ENCODE results near the gene ZBTB16.

Gene ZBTB16

GRCh38 chr11:114232400-114233059, 173.0 kb downstream of the ZBTB16 start:
- DNase-seq (ENCODE audit: insufficient read length, low spot score) (no peak), FAIRE-seq (no peak)
- no peak for TF ChIP-seq CTCF (IDR thresholded peaks at IDR 0.05; ENCODE audit: insufficient read depth, missing control alignments)

- no peak for FAIRE-seq
- DNase-seq (ENCODE audit: insufficient read length, low spot score) = no peak
- no peak for TF ChIP-seq CTCF (IDR thresholded peaks at IDR 0.05; ENCODE audit: insufficient read depth, missing control alignments)
Measured at GRCh38 chr11:114233755-114234154, 174.2 kb downstream of the ZBTB16 start.

GRCh38 chr11:114236829-114237228, 177.3 kb downstream of the ZBTB16 start:
- DNase-seq (ENCODE audit: insufficient read length, low spot score) (no peak), FAIRE-seq (no peak)

GRCh38 chr11:114237321-114238280, 178.1 kb downstream of the ZBTB16 start:
- TF ChIP-seq CTCF (IDR thresholded peaks at IDR 0.05; ENCODE audit: insufficient read depth, missing control alignments) = no peak
- DNase-seq (ENCODE audit: insufficient read length, low spot score) (no peak), FAIRE-seq (no peak)

More at GRCh38 chr11:114236829-114237228, 177.3 kb downstream of the ZBTB16 start:
- TF ChIP-seq CTCF (IDR thresholded peaks at IDR 0.05; ENCODE audit: insufficient read depth, missing control alignments) = no peak

GRCh38 chr11:114239753-114240161, 180.2 kb downstream of the ZBTB16 start:
- TF ChIP-seq CTCF (IDR thresholded peaks at IDR 0.05; ENCODE audit: insufficient read depth, missing control alignments) = no peak
- no peak for FAIRE-seq
- DNase-seq (ENCODE audit: insufficient read length, low spot score) = no peak

GRCh38 chr11:114242032-114242431, 182.5 kb downstream of the ZBTB16 start:
- TF ChIP-seq CTCF (IDR thresholded peaks at IDR 0.05; ENCODE audit: insufficient read depth, missing control alignments) = no peak
- FAIRE-seq (no peak), DNase-seq (ENCODE audit: insufficient read length, low spot score) (no peak)

Data from D721Med (cell line).